Fibroblast of lung (primary cell): ENCODE results near the gene WDR86. TPM values are rescaled to one million over a fixed set of nuclear protein-coding genes. Genes with fewer than 3 reads are reported as not detected.

Experiments used
- DNase-seq, 2 donors: peaks; one replicate each; pipeline versions ENCODE4 v3.0.0 to v3.0.0-alpha.2; 2010; ENCODE audit warnings: low read depth in 2 of 2
- H2AFZ ChIP-seq: 2 replicates; pipeline ENCODE4 v1.5.1; 2012; ENCODE audit warnings: low read length, control low read depth, inconsistent platforms
- H3K27ac ChIP-seq: 2 replicates; pipeline ENCODE4 v1.5.1; 2011; ENCODE audit warnings: low read length, control low read depth; ENCODE audit not compliant: insufficient read depth
- H3K27me3 ChIP-seq: 2 replicates; pipeline ENCODE4 v1.5.1; 2011; ENCODE audit warnings: mild to moderate bottlenecking, low read length; ENCODE audit not compliant: control insufficient read depth, insufficient read depth
- H3K36me3 ChIP-seq: 2 replicates; pipeline ENCODE4 v1.5.1; 2011; ENCODE audit warnings: low read length; ENCODE audit not compliant: control insufficient read depth, insufficient read depth
- H3K4me1 ChIP-seq: 2 replicates; pipeline ENCODE4 v1.5.1; 2011; ENCODE audit warnings: low read length; ENCODE audit not compliant: control insufficient read depth, insufficient read depth; ENCODE audit errors: extremely low read depth
- H3K4me2 ChIP-seq: 2 replicates; pipeline ENCODE4 v1.5.1; 2011; ENCODE audit warnings: low read length, control low read depth; ENCODE audit not compliant: insufficient read depth; ENCODE audit errors: extremely low read depth
- H3K4me3 ChIP-seq, 4 experiments: fragments of 200-600 bp in 1 of 4; sonication (generic) in 1 of 4; replicated peaks in 1 of 4; 2 replicates each; pipeline ENCODE4 v1.5.1; 2011 to 2016; ENCODE audit warnings: low read length in 4 of 4, low read depth in 3 of 4, mild to moderate bottlenecking in 3 of 4, control low read depth in 2 of 4, inconsistent platforms in 1 of 4, mixed read lengths in 1 of 4; ENCODE audit not compliant: insufficient read depth in 1 of 4; ENCODE audit errors: control extremely low read depth in 1 of 4
- H3K79me2 ChIP-seq: 2 replicates; pipeline ENCODE4 v1.5.1; 2012; ENCODE audit warnings: mild to moderate bottlenecking, low read length, inconsistent platforms; ENCODE audit not compliant: control insufficient read depth, insufficient read depth
- H3K9ac ChIP-seq: 2 replicates; pipeline ENCODE4 v1.5.1; 2011; ENCODE audit warnings: mild to moderate bottlenecking, low read length, control low read depth; ENCODE audit not compliant: insufficient read depth
- H3K9me3 ChIP-seq: 2 replicates; pipeline ENCODE4 v1.5.1; 2012; ENCODE audit warnings: low read depth, low read length; ENCODE audit not compliant: control insufficient read depth, insufficient read depth
- H4K20me1 ChIP-seq: 2 replicates; pipeline ENCODE4 v1.5.1; 2011; ENCODE audit warnings: low read length; ENCODE audit not compliant: control insufficient read depth, insufficient read depth; ENCODE audit errors: extremely low read depth
- EZH2 ChIP-seq: IDR thresholded peaks from 2 replicates; pipeline ENCODE4 v1.5.1; 2012; ENCODE audit warnings: low read length, control low read depth, mild to moderate bottlenecking; ENCODE audit errors: missing control alignments
- polyA plus RNA-seq, 2 donors: library from polyadenylated mRNA; depleted of rRNA in 1 of 2; stranded (reverse) in 1 of 2; unstranded in 1 of 2; fragments of >200 nt; gene quantifications; 2 replicates each; pipeline ENCODE4 v1.2.1, GENCODE V29; 2011 to 2012; ENCODE audit warnings: missing spikeins in 1 of 2
- total RNA-seq: library from RNA; depleted of rRNA; stranded (reverse); fragments of >200 nt; gene quantifications from 2 replicates; pipeline ENCODE4 v1.2.1, GENCODE V29; 2014
- TF ChIP-seq, protein P1 (sequence below), 2 donors: IDR thresholded peaks in 1 of 2; conservative IDR thresholded peaks in 1 of 2; 1 replicate in 1 of 2; 2 replicates in 1 of 2; pipeline ENCODE4 v1.5.1; 2011 to 2012; ENCODE audit warnings: low read length in 2 of 2, control low read depth in 1 of 2, inconsistent platforms in 1 of 2, low read depth in 1 of 2, mild to moderate bottlenecking in 1 of 2

The WDR86 gene
- total and polyA plus RNA-seq, 2 donors (not counting 1 experiment from before 2014, with no cell fraction given) = 0.33 TPM; not detected in 1

DNA sequence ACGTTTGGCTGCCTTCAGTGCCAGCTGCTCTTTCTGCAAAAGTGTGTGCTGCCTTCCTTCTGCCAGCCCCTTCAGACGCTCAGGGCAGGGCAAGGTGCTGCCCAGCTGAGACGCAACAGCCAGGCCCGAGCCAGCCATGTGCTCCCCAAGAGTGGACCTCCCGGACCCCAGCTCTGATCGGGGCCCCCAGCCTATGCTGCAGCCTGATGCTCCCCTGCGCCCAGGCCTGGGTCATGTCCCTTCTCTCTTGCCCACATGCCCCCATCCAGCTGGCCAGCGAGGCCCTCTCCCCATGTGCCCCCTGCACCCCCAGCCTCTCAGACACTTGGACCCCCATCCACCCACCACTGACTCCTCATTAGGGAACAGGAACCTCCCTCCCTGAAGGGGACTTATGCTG is 17.8 kb downstream of the WDR86 start:
- no peak for DNase-seq
- Histone ChIP-seq H3K27me3 (peaks cover 7% of the 10 kb centered on the region), H2AFZ (no peak overlapping the region), H3K79me2 (no peaks in the 10 kb centered on the region), H3K36me3 (no peaks in the 10 kb centered on the region), H3K27ac (no peak overlapping the region), H4K20me1 (no peaks in the 10 kb centered on the region), H3K9me3 (no peaks in the 10 kb centered on the region), H3K4me1 (no peaks in the 10 kb centered on the region), H3K9ac (no peak overlapping the region), H3K4me3 (no peak overlapping the region), H3K4me2 (no peak overlapping the region)
- TF ChIP-seq, protein P1, sequence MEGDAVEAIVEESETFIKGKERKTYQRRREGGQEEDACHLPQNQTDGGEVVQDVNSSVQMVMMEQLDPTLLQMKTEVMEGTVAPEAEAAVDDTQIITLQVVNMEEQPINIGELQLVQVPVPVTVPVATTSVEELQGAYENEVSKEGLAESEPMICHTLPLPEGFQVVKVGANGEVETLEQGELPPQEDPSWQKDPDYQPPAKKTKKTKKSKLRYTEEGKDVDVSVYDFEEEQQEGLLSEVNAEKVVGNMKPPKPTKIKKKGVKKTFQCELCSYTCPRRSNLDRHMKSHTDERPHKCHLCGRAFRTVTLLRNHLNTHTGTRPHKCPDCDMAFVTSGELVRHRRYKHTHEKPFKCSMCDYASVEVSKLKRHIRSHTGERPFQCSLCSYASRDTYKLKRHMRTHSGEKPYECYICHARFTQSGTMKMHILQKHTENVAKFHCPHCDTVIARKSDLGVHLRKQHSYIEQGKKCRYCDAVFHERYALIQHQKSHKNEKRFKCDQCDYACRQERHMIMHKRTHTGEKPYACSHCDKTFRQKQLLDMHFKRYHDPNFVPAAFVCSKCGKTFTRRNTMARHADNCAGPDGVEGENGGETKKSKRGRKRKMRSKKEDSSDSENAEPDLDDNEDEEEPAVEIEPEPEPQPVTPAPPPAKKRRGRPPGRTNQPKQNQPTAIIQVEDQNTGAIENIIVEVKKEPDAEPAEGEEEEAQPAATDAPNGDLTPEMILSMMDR (conservative IDR thresholded peaks at IDR 0.05 in 1 of 2, IDR thresholded peaks at IDR 0.05 in 1 of 2; ENCODE audit: low read depth in 1 of 2, low read length in 2 of 2) = no peak
- TF ChIP-seq EZH2 = no peak

DNA sequence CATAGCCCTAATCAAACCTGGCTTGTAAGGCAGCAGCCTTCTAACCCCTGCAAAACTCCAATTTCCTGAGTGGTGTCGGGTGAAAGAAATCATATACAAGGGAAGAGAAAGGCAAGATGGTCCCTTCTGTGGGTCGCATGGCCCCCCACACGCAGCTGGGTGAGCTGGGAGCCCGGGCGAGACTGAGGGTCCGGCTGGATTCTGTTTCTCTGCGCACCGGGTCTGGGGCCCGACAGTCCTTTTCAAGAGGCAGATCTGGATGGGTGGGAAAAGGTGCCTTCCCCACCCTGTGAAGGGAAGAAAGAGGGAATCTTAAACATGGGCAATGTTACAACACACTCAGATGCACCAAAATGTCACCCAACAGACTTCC is 18.5 kb downstream of the WDR86 start:
- H3K27me3 ChIP-seq = peaks cover 7% of the 10 kb centered on the region
- H3K4me1 ChIP-seq = no peaks in the 10 kb centered on the region
- TF ChIP-seq, protein P1 (conservative IDR thresholded peaks at IDR 0.05 in 1 of 2, IDR thresholded peaks at IDR 0.05 in 1 of 2; ENCODE audit: low read depth in 1 of 2, low read length in 2 of 2) = no peak
- no peak for TF ChIP-seq EZH2
- no peak overlapping the region for H2AFZ ChIP-seq
- H3K79me2 ChIP-seq = no peaks in the 10 kb centered on the region
- DNase-seq = no peak
- no peak overlapping the region for H3K4me3 ChIP-seq
- no peaks in the 10 kb centered on the region for H3K36me3 ChIP-seq
- no peak overlapping the region for H3K9ac ChIP-seq
- H3K27ac ChIP-seq = no peak overlapping the region
- no peaks in the 10 kb centered on the region for H4K20me1 ChIP-seq
- H3K9me3 ChIP-seq = no peaks in the 10 kb centered on the region
- H3K4me2 ChIP-seq = no peak overlapping the region

GRCh38 chr7:151390598-151391357 is 19.1 kb downstream of the WDR86 start:
- H3K4me1 ChIP-seq = no peaks in the 10 kb centered on the region
- H4K20me1 ChIP-seq = no peaks in the 10 kb centered on the region
- H3K36me3 ChIP-seq = no peaks in the 10 kb centered on the region
- no peak overlapping the region for H3K9ac ChIP-seq
- no peak overlapping the region for H3K4me2 ChIP-seq
- H3K79me2 ChIP-seq = no peaks in the 10 kb centered on the region
- TF ChIP-seq, protein P1 (conservative IDR thresholded peaks at IDR 0.05 in 1 of 2, IDR thresholded peaks at IDR 0.05 in 1 of 2; ENCODE audit: low read depth in 1 of 2, low read length in 2 of 2) = no peak
- no peak for TF ChIP-seq EZH2
- no peak overlapping the region for H3K4me3 ChIP-seq
- no peak overlapping the region for H2AFZ ChIP-seq
- H3K9me3 ChIP-seq = no peaks in the 10 kb centered on the region
- no peak overlapping the region for H3K27ac ChIP-seq
- peaks cover 7% of the 10 kb centered on the region for H3K27me3 ChIP-seq
- DNase-seq = no peak
